ENCODE data around the gene PDZD8.

PDZD8 gene

DNA sequence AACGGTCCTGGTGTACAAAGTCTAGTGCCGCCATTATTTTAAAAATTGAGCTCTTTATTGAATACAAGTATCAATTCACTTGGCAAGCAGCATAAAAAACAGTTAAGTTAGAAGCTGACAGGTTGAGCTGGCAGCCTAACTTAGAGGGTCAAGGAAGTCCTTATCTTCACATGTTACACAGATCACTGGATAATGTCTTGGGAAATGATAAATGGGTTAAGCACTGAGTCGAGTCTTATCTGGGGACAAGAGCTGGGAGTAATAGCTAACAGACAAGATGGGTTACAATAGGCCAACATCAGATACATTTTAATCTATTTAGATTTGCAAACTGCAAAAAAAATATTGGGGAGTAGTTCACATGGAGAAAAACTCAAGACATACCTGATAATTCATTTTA is 100.1 kb downstream of the PDZD8 start:
- TF ChIP-seq ZFP30 (CRISPR knock-in tag; IDR thresholded peaks at IDR 0.05) = no peak
- TF ChIP-seq, protein P1, sequence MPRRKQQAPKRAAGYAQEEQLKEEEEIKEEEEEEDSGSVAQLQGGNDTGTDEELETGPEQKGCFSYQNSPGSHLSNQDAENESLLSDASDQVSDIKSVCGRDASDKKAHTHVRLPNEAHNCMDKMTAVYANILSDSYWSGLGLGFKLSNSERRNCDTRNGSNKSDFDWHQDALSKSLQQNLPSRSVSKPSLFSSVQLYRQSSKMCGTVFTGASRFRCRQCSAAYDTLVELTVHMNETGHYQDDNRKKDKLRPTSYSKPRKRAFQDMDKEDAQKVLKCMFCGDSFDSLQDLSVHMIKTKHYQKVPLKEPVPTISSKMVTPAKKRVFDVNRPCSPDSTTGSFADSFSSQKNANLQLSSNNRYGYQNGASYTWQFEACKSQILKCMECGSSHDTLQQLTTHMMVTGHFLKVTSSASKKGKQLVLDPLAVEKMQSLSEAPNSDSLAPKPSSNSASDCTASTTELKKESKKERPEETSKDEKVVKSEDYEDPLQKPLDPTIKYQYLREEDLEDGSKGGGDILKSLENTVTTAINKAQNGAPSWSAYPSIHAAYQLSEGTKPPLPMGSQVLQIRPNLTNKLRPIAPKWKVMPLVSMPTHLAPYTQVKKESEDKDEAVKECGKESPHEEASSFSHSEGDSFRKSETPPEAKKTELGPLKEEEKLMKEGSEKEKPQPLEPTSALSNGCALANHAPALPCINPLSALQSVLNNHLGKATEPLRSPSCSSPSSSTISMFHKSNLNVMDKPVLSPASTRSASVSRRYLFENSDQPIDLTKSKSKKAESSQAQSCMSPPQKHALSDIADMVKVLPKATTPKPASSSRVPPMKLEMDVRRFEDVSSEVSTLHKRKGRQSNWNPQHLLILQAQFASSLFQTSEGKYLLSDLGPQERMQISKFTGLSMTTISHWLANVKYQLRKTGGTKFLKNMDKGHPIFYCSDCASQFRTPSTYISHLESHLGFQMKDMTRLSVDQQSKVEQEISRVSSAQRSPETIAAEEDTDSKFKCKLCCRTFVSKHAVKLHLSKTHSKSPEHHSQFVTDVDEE (CRISPR knock-in tag; IDR thresholded peaks at IDR 0.05) = no peak
- TF ChIP-seq OSR1 (CRISPR knock-in tag; IDR thresholded peaks at IDR 0.05) = no peak
- no peak for TF ChIP-seq BACH2 (CRISPR knock-in tag; IDR thresholded peaks at IDR 0.05; ENCODE audit: borderline replicate concordance)
- no peak for TF ChIP-seq TOX (CRISPR knock-in tag; IDR thresholded peaks at IDR 0.05; ENCODE audit: borderline replicate concordance)
- no peak for TF ChIP-seq ZFP3 (CRISPR knock-in tag; IDR thresholded peaks at IDR 0.05)
- no peak for TF ChIP-seq ZNF565 (CRISPR knock-in tag; conservative IDR thresholded peaks at IDR 0.05; ENCODE audit: low read depth)
- no peak for TF ChIP-seq ZC3H10 (CRISPR knock-in tag; IDR thresholded peaks at IDR 0.05)
- TF ChIP-seq ARNTL (CRISPR knock-in tag; IDR thresholded peaks at IDR 0.05; ENCODE audit: borderline replicate concordance, low read depth) = no peak
- TF ChIP-seq TCF4 (CRISPR knock-in tag; IDR thresholded peaks at IDR 0.05; ENCODE audit: borderline replicate concordance) = no peak
- TF ChIP-seq SNAI2 (CRISPR knock-in tag; IDR thresholded peaks at IDR 0.05) = no peak
- no peak for TF ChIP-seq ISL1 (CRISPR knock-in tag; IDR thresholded peaks at IDR 0.05)
- no peak for TF ChIP-seq ZNF8 (CRISPR knock-in tag; IDR thresholded peaks at IDR 0.05)
- TF ChIP-seq, protein P2, sequence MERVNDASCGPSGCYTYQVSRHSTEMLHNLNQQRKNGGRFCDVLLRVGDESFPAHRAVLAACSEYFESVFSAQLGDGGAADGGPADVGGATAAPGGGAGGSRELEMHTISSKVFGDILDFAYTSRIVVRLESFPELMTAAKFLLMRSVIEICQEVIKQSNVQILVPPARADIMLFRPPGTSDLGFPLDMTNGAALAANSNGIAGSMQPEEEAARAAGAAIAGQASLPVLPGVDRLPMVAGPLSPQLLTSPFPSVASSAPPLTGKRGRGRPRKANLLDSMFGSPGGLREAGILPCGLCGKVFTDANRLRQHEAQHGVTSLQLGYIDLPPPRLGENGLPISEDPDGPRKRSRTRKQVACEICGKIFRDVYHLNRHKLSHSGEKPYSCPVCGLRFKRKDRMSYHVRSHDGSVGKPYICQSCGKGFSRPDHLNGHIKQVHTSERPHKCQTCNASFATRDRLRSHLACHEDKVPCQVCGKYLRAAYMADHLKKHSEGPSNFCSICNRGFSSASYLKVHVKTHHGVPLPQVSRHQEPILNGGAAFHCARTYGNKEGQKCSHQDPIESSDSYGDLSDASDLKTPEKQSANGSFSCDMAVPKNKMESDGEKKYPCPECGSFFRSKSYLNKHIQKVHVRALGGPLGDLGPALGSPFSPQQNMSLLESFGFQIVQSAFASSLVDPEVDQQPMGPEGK (CRISPR knock-in tag; IDR thresholded peaks at IDR 0.05; ENCODE audit: borderline replicate concordance) = no peak
- TF ChIP-seq, protein P3, sequence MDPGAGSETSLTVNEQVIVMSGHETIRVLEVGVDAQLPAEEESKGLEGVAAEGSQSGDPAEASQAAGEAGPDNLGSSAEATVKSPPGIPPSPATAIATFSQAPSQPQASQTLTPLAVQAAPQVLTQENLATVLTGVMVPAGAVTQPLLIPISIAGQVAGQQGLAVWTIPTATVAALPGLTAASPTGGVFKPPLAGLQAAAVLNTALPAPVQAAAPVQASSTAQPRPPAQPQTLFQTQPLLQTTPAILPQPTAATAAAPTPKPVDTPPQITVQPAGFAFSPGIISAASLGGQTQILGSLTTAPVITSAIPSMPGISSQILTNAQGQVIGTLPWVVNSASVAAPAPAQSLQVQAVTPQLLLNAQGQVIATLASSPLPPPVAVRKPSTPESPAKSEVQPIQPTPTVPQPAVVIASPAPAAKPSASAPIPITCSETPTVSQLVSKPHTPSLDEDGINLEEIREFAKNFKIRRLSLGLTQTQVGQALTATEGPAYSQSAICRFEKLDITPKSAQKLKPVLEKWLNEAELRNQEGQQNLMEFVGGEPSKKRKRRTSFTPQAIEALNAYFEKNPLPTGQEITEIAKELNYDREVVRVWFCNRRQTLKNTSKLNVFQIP (CRISPR knock-in tag; IDR thresholded peaks at IDR 0.05; ENCODE audit: borderline replicate concordance, low read depth) = no peak
- TF ChIP-seq, protein P4, sequence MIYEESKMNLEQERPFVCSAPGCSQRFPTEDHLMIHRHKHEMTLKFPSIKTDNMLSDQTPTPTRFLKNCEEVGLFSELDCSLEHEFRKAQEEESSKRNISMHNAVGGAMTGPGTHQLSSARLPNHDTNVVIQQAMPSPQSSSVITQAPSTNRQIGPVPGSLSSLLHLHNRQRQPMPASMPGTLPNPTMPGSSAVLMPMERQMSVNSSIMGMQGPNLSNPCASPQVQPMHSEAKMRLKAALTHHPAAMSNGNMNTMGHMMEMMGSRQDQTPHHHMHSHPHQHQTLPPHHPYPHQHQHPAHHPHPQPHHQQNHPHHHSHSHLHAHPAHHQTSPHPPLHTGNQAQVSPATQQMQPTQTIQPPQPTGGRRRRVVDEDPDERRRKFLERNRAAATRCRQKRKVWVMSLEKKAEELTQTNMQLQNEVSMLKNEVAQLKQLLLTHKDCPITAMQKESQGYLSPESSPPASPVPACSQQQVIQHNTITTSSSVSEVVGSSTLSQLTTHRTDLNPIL (CRISPR knock-in tag; IDR thresholded peaks at IDR 0.05; ENCODE audit: low read depth) = no peak
- TF ChIP-seq ZNF70 (CRISPR knock-in tag; IDR thresholded peaks at IDR 0.05) = no peak
- no peak for TF ChIP-seq GLIS3 (CRISPR knock-in tag; IDR thresholded peaks at IDR 0.05)
- no peak for ATAC-seq

DNA sequence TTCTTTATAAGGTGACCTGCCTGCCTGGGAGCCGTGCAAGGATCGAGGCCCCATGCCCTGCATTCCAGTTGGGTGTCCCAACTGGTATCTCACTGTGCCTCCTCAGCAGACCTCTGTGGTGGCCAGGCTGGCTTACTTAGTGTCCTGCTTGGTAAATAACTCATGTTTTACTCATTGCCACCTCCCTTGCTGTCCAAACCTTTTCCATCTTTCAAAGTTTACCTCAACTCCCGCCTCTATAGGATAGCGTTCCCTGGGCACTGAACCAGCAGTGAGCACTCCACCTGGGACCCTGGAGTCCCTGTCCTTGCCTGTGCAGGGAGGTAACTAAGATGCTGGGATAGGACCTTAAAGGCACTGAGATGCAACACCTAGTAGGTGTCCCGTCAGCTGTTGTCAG is 100.7 kb downstream of the PDZD8 start:
- no peak for TF ChIP-seq GLIS3 (CRISPR knock-in tag; IDR thresholded peaks at IDR 0.05)
- TF ChIP-seq BACH2 (CRISPR knock-in tag; IDR thresholded peaks at IDR 0.05; ENCODE audit: borderline replicate concordance) = no peak
- no peak for TF ChIP-seq ZFP3 (CRISPR knock-in tag; IDR thresholded peaks at IDR 0.05)
- TF ChIP-seq ISL1 (CRISPR knock-in tag; IDR thresholded peaks at IDR 0.05) = no peak
- TF ChIP-seq TCF4 (CRISPR knock-in tag; IDR thresholded peaks at IDR 0.05; ENCODE audit: borderline replicate concordance) = no peak
- no peak for TF ChIP-seq TOX (CRISPR knock-in tag; IDR thresholded peaks at IDR 0.05; ENCODE audit: borderline replicate concordance)
- TF ChIP-seq, protein P4 (CRISPR knock-in tag; IDR thresholded peaks at IDR 0.05; ENCODE audit: low read depth) = no peak
- no peak for TF ChIP-seq SNAI2 (CRISPR knock-in tag; IDR thresholded peaks at IDR 0.05)
- no peak for TF ChIP-seq RARB (CRISPR knock-in tag; IDR thresholded peaks at IDR 0.05)
- ATAC-seq = no peak

DNA sequence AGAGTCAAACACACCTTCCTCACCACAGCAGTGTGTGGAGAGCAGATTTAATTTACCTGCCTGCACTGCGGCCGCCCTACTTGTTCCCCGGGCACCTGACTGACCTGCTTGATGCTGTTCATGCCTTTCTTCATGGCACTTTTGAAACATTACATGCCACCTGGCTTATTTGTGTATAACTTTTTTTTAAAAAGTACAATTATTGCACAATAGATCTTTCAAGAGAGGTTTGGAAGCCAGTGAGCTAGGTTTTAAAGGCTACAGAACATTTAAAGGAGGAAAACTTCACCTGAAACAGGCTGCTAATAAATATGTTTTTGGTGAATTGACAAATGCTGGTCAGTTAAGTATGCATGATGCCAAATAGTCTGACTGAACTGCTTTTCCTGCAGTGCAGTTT is 101.3 kb downstream of the PDZD8 start:
- TF ChIP-seq SNAI2 (CRISPR knock-in tag; IDR thresholded peaks at IDR 0.05) = no peak
- no peak for TF ChIP-seq TOX (CRISPR knock-in tag; IDR thresholded peaks at IDR 0.05; ENCODE audit: borderline replicate concordance)
- no peak for TF ChIP-seq ZFP3 (CRISPR knock-in tag; IDR thresholded peaks at IDR 0.05)
- TF ChIP-seq CSDC2 (CRISPR knock-in tag; IDR thresholded peaks at IDR 0.05) = no peak
- TF ChIP-seq ZNF70 (CRISPR knock-in tag; IDR thresholded peaks at IDR 0.05) = no peak
- no peak for ATAC-seq
